Endothelial cell of umbilical vein (primary cell): ENCODE data around the gene SQSTM1. TPM values are rescaled to one million over a fixed set of nuclear protein-coding genes. Genes with fewer than 3 reads are reported as not detected.

Experiments
- BruUV-seq: library from RNA; stranded (reverse); fragments of 400-500 nt; replicated peaks from 2 replicates; lab custom pipeline; 2021; lab: Mats Ljungman, UMichigan
- CTCF ChIA-PET: fragments of 300-600, 350-600 bp; sonication (Branson Sonifier 250); formaldehyde crosslinking; loops from one replicate; lab custom pipeline; 2021; ENCODE audit warnings: antibody characterized with exemption, inconsistent platforms; lab: Charles Lee
- POLR2A ChIA-PET: fragments of 300-600, 350-600 bp; sonication (Branson Sonifier 250); formaldehyde crosslinking; loops from one replicate; lab custom pipeline; 2021; ENCODE audit warnings: antibody characterized with exemption, inconsistent platforms; lab: Charles Lee
- DNase-seq: peaks from one replicate; pipeline ENCODE4 v3.0.0-alpha.2; 2011; ENCODE audit warnings: low read depth, low spot score
- FAIRE-seq: peaks from 2 replicates; lab custom pipeline; 2011; peaks lifted over from hg19 to GRCh38; lab: Jason Lieb, UNC
- H2AFZ ChIP-seq: 2 replicates; pipeline ENCODE4 v1.6.0; 2012; ENCODE audit warnings: low read depth, low read length, control low read depth, inconsistent platforms
- H3K27ac ChIP-seq: 2 replicates; pipeline ENCODE4 v1.5.1; 2011; ENCODE audit warnings: low read depth, mild to moderate bottlenecking, control low read depth, low read length, moderate library complexity; ENCODE audit not compliant: insufficient read depth
- H3K27me3 ChIP-seq, 2 experiments: 2 replicates each; pipeline versions ENCODE4 v1.6.0 to v1.6.1; 2011; ENCODE audit warnings: low read length in 2 of 2, mixed read lengths in 1 of 2; ENCODE audit not compliant: control insufficient read depth in 2 of 2, insufficient read depth in 2 of 2
- H3K36me3 ChIP-seq, 2 experiments: 2 replicates in 1 of 2; 3 replicates in 1 of 2; pipeline ENCODE4 v1.5.1; 2011; ENCODE audit warnings: low read length in 2 of 2, mild to moderate bottlenecking in 1 of 2, moderate library complexity in 1 of 2; ENCODE audit not compliant: control insufficient read depth in 2 of 2, insufficient read depth in 2 of 2; ENCODE audit errors: extremely low read depth in 1 of 2
- H3K4me1 ChIP-seq: 3 replicates; pipeline ENCODE4 v1.5.1; 2011; ENCODE audit warnings: mild to moderate bottlenecking, low read length; ENCODE audit not compliant: control insufficient read depth, insufficient read depth; ENCODE audit errors: extremely low read depth
- H3K4me2 ChIP-seq: 2 replicates; pipeline ENCODE4 v1.6.1; 2011; ENCODE audit warnings: low read length, control low read depth, mixed read lengths; ENCODE audit not compliant: insufficient read depth
- H3K4me3 ChIP-seq, 3 experiments: fragments of 200-600 bp in 1 of 3; sonication (generic), shearing (Covaris generic) in 1 of 3; replicated peaks in 1 of 3; 2 replicates each; pipeline ENCODE4 v1.5.1; 2011 to 2016; ENCODE audit warnings: control low read depth in 3 of 3, low read length in 3 of 3, mild to moderate bottlenecking in 2 of 3, inconsistent platforms in 1 of 3, low read depth in 1 of 3, moderate library complexity in 1 of 3; ENCODE audit not compliant: insufficient read depth in 1 of 3
- H3K79me2 ChIP-seq: 2 replicates; pipeline ENCODE4 v1.6.0; 2012; ENCODE audit warnings: low read length, inconsistent platforms; ENCODE audit not compliant: control insufficient read depth, insufficient read depth
- H3K9ac ChIP-seq: replicated peaks from 2 replicates; pipeline ENCODE3; 2011; ENCODE audit warnings: low read length, control low read depth; ENCODE audit not compliant: insufficient read depth; ENCODE audit errors: extremely low read depth
- H3K9me1 ChIP-seq: replicated peaks from 3 replicates; pipeline ENCODE4 v1.6.0; 2011; ENCODE audit warnings: mild to moderate bottlenecking, low read length; ENCODE audit not compliant: control insufficient read depth, insufficient read depth; ENCODE audit errors: extremely low read depth
- H3K9me3 ChIP-seq: replicated peaks from 2 replicates; pipeline ENCODE4 v1.5.1; 2012; ENCODE audit warnings: low read length, inconsistent platforms; ENCODE audit not compliant: control insufficient read depth, insufficient read depth
- H4K20me1 ChIP-seq: replicated peaks from 2 replicates; pipeline ENCODE3; 2011; ENCODE audit warnings: mild to moderate bottlenecking, low read length; ENCODE audit not compliant: control insufficient read depth, insufficient read depth; ENCODE audit errors: extremely low read depth
- EZH2 ChIP-seq: IDR thresholded peaks from 2 replicates; pipeline ENCODE4 v1.6.1; 2012; ENCODE audit warnings: borderline replicate concordance, low read depth, mild to moderate bottlenecking, moderate library complexity, low read length, inconsistent platforms; ENCODE audit not compliant: severe bottlenecking
- FOS ChIP-seq: IDR thresholded peaks from 2 replicates; pipeline ENCODE4 v1.6.1; 2011; ENCODE audit warnings: mild to moderate bottlenecking, low read length, moderate library complexity, borderline replicate concordance; ENCODE audit not compliant: insufficient read depth
- GATA2 ChIP-seq: IDR thresholded peaks from 2 replicates; pipeline ENCODE4 v1.7.0; 2011; ENCODE audit warnings: low read depth, mild to moderate bottlenecking, moderate library complexity, mixed read lengths, low read length; ENCODE audit not compliant: insufficient read length, insufficient read depth
- JUN ChIP-seq: IDR thresholded peaks from 2 replicates; pipeline ENCODE4 v1.6.1; 2011; ENCODE audit warnings: borderline replicate concordance, low read depth; ENCODE audit not compliant: insufficient read length, insufficient read depth
- MYC ChIP-seq: IDR thresholded peaks from one replicate; pipeline ENCODE4 v1.6.1; 2011; ENCODE audit warnings: mild to moderate bottlenecking, low read depth, low read length
- POLR2A ChIP-seq: IDR thresholded peaks from 2 replicates; pipeline ENCODE4 v1.6.1; 2012; ENCODE audit warnings: low read depth, mild to moderate bottlenecking, control low read depth, low read length
- POLR2AphosphoS5 ChIP-seq: IDR thresholded peaks from 2 replicates; pipeline ENCODE4 v1.6.1; 2012; ENCODE audit warnings: low read depth, mild to moderate bottlenecking, control low read depth, low read length, moderate library complexity; ENCODE audit not compliant: insufficient read depth
- dilution Hi-C: fragments of 300-500 bp; cut with MboI; formaldehyde crosslinking; loops from one replicate; pipeline ENCODE4 v1.15.0; 2019; ENCODE audit warnings: low sequenced_read_pairs; ENCODE audit not compliant: extremely low pct_ligation_motif_present
- intact Hi-C: fragments of 100-400 bp; cut with micrococcal nuclease; formaldehyde crosslinking; loops from one replicate; pipeline ENCODE4 v1.10.0; 2022
- polyA plus RNA-seq, 4 experiments: library from polyadenylated mRNA; depleted of rRNA in 3 of 4; stranded (reverse) in 3 of 4; unstranded in 1 of 4; fragments of >200 nt; gene quantifications; 2 replicates each; pipeline versions ENCODE4 v1.2.1 to v1.2.3, GENCODE V29; 2011 to 2012; ENCODE audit warnings: missing spikeins in 1 of 4
- total RNA-seq: library from RNA; stranded (reverse); gene quantifications from 2 replicates; pipeline ENCODE4 v1.2.3, GENCODE V29; 2021
- TF ChIP-seq, protein P1 (sequence below), 2 donors: IDR thresholded peaks; 1 replicate in 1 of 2; 2 replicates in 1 of 2; pipeline ENCODE4 v1.5.1; 2011; ENCODE audit warnings: low read length in 2 of 2, mild to moderate bottlenecking in 2 of 2, moderate library complexity in 2 of 2, control low read depth in 1 of 2, inconsistent platforms in 1 of 2, low read depth in 1 of 2; ENCODE audit not compliant: insufficient read depth in 1 of 2; ENCODE audit errors: extremely low read depth in 1 of 2
- TF ChIP-seq, protein P2 (sequence below): IDR thresholded peaks from 2 replicates; pipeline ENCODE4 v1.6.1; 2011; ENCODE audit not compliant: insufficient read depth, insufficient read length

Gene SQSTM1
- total and polyA plus RNA-seq, 2 donors (not counting 3 experiments of a cell fraction or from before 2014, with no cell fraction given), result 302 to 346 TPM

- H3K4me3 ChIP-seq, result no peak overlapping the region
- H3K9me1 ChIP-seq, result no peaks in the 10 kb centered on the region
- no peaks in the 10 kb centered on the region for H3K27me3 ChIP-seq
- POLR2A ChIA-PET, result no interaction called here
- no peak for TF ChIP-seq GATA2
- no peak for TF ChIP-seq JUN
- H3K36me3 ChIP-seq, result peaks cover 4 to 69% of the 10 kb centered on the region in 2 experiments
- H3K9ac ChIP-seq, result no peak overlapping the region
- dilution Hi-C loops (no loop called here), intact Hi-C loops (no loop called here)
- H2AFZ ChIP-seq, result no peak overlapping the region
- H3K79me2 ChIP-seq, result no peaks in the 10 kb centered on the region
- CTCF ChIA-PET, result no interaction called here
- no peaks in the 10 kb centered on the region for H3K4me1 ChIP-seq
- no TSS peak for BruUV-seq
- H3K9me3 ChIP-seq, result no peaks in the 10 kb centered on the region
- no peak for FAIRE-seq
- no peak for DNase-seq
- H3K4me2 ChIP-seq, result no peak overlapping the region
- no peak overlapping the region for H3K27ac ChIP-seq
- no peaks in the 10 kb centered on the region for H4K20me1 ChIP-seq
Measured at GRCh38 chr5:179875741-179876609, 55.3 kb downstream of the SQSTM1 start.

- Histone ChIP-seq H3K36me3 (peaks cover 4 to 64% of the 10 kb centered on the region in 2 experiments), H3K9ac (no peak overlapping the region), H3K4me1 (no peaks in the 10 kb centered on the region), H2AFZ (no peak overlapping the region), H3K79me2 (no peaks in the 10 kb centered on the region), H3K27me3 (no peaks in the 10 kb centered on the region), H3K4me2 (no peak overlapping the region), H3K9me1 (no peaks in the 10 kb centered on the region), H3K9me3 (no peaks in the 10 kb centered on the region), H3K27ac (no peak overlapping the region), H4K20me1 (no peaks in the 10 kb centered on the region), H3K4me3 (no peak overlapping the region)
- POLR2A ChIA-PET, result no interaction called here
- intact Hi-C loops, result no loop called here
- no TSS peak for BruUV-seq
- CTCF ChIA-PET, result no interaction called here
- DNase-seq, result no peak
- dilution Hi-C loops, result no loop called here
- FAIRE-seq, result no peak
- TF ChIP-seq, protein P1, sequence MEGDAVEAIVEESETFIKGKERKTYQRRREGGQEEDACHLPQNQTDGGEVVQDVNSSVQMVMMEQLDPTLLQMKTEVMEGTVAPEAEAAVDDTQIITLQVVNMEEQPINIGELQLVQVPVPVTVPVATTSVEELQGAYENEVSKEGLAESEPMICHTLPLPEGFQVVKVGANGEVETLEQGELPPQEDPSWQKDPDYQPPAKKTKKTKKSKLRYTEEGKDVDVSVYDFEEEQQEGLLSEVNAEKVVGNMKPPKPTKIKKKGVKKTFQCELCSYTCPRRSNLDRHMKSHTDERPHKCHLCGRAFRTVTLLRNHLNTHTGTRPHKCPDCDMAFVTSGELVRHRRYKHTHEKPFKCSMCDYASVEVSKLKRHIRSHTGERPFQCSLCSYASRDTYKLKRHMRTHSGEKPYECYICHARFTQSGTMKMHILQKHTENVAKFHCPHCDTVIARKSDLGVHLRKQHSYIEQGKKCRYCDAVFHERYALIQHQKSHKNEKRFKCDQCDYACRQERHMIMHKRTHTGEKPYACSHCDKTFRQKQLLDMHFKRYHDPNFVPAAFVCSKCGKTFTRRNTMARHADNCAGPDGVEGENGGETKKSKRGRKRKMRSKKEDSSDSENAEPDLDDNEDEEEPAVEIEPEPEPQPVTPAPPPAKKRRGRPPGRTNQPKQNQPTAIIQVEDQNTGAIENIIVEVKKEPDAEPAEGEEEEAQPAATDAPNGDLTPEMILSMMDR (IDR thresholded peaks at IDR 0.05; ENCODE audit: extremely low read depth in 1 of 2, insufficient read depth in 1 of 2, low read depth in 1 of 2, low read length in 2 of 2), result no peak
- no peak for TF ChIP-seq GATA2
- no peak for TF ChIP-seq FOS
- TF ChIP-seq, protein P2, sequence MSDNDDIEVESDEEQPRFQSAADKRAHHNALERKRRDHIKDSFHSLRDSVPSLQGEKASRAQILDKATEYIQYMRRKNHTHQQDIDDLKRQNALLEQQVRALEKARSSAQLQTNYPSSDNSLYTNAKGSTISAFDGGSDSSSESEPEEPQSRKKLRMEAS, result no peak
- no peak for TF ChIP-seq MYC
- TF ChIP-seq EZH2, result no peak
- no peak for TF ChIP-seq JUN
- TF ChIP-seq POLR2AphosphoS5, result no peak
- no peak for TF ChIP-seq POLR2A
Measured at GRCh38 chr5:179876610-179876952, 55.9 kb downstream of the SQSTM1 start.
